ENCODE data around the gene GIGYF2.

DNA sequence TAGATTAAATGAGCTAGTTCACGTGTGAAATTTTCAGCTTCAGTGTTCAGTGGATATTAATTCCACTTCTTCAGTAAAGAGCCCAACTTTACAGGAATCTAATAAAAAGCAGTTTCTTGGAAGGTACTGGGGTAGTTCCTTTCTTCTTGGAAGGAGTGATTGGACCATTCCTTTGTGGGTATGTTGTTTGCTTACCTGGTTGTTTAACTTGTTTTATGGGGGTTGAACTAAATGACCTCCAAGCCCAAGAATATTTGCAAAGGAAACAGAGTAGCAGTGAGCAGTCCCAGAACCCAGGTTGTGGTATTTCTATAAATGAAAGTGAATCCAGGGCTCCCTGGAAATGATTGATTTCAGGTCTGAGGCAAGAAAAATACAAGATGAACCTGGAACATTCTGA, 47.8 kb downstream of the GIGYF2 start:
- TF ChIP-seq, protein P1, sequence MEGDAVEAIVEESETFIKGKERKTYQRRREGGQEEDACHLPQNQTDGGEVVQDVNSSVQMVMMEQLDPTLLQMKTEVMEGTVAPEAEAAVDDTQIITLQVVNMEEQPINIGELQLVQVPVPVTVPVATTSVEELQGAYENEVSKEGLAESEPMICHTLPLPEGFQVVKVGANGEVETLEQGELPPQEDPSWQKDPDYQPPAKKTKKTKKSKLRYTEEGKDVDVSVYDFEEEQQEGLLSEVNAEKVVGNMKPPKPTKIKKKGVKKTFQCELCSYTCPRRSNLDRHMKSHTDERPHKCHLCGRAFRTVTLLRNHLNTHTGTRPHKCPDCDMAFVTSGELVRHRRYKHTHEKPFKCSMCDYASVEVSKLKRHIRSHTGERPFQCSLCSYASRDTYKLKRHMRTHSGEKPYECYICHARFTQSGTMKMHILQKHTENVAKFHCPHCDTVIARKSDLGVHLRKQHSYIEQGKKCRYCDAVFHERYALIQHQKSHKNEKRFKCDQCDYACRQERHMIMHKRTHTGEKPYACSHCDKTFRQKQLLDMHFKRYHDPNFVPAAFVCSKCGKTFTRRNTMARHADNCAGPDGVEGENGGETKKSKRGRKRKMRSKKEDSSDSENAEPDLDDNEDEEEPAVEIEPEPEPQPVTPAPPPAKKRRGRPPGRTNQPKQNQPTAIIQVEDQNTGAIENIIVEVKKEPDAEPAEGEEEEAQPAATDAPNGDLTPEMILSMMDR (IDR thresholded peaks at IDR 0.05) = no peak
- TF ChIP-seq POLR2A (IDR thresholded peaks at IDR 0.05) = no peak

Data from heart left ventricle (tissue), 13 donors.